Measurements from ENCODE around the gene WWC1. TPM values are rescaled to one million over a fixed set of nuclear protein-coding genes. Genes with fewer than 3 reads are reported as not detected.

The WWC1 gene
- total and polyA plus RNA-seq, 10 of the 15 experiments (the other 5 are each of a cell fraction or from before 2014, with no cell fraction given), result 0.50 to 7.8 (median 2.5) TPM

DNA sequence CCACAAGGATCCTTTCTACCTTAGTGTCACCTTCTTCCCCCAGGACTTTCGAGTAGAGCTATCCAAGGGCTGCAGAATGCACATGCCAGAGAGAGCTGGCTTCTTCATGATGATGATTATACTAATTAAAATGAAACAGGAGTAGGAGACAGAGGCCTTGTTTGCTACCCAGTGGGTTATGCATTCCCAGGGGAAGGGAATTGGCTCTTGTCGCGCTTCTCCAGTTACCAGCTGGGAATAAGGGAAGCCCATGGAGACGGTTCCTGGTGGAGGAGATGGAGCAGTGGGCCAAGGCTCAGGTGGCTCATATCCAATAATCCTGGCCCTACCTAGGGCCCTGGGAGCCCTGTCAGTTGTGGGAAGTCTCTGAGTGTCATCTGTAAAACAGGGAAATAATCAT, 65.1 kb downstream of the WWC1 start (continued):
- TF ChIP-seq, protein P1, sequence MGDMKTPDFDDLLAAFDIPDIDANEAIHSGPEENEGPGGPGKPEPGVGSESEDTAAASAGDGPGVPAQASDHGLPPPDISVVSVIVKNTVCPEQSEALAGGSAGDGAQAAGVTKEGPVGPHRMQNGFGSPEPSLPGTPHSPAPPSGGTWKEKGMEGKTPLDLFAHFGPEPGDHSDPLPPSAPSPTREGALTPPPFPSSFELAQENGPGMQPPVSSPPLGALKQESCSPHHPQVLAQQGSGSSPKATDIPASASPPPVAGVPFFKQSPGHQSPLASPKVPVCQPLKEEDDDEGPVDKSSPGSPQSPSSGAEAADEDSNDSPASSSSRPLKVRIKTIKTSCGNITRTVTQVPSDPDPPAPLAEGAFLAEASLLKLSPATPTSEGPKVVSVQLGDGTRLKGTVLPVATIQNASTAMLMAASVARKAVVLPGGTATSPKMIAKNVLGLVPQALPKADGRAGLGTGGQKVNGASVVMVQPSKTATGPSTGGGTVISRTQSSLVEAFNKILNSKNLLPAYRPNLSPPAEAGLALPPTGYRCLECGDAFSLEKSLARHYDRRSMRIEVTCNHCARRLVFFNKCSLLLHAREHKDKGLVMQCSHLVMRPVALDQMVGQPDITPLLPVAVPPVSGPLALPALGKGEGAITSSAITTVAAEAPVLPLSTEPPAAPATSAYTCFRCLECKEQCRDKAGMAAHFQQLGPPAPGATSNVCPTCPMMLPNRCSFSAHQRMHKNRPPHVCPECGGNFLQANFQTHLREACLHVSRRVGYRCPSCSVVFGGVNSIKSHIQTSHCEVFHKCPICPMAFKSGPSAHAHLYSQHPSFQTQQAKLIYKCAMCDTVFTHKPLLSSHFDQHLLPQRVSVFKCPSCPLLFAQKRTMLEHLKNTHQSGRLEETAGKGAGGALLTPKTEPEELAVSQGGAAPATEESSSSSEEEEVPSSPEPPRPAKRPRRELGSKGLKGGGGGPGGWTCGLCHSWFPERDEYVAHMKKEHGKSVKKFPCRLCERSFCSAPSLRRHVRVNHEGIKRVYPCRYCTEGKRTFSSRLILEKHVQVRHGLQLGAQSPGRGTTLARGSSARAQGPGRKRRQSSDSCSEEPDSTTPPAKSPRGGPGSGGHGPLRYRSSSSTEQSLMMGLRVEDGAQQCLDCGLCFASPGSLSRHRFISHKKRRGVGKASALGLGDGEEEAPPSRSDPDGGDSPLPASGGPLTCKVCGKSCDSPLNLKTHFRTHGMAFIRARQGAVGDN (IDR thresholded peaks at IDR 0.05), result no peak
- no peak for TF ChIP-seq POU2F2 (IDR thresholded peaks at IDR 0.05; ENCODE audit: borderline replicate concordance, low read depth, low read length)
- no peak for TF ChIP-seq EED (IDR thresholded peaks at IDR 0.05; ENCODE audit: low read depth)
- TF ChIP-seq MEF2B (IDR thresholded peaks at IDR 0.05; ENCODE audit: partially characterized antibody, poor library complexity, severe bottlenecking), result no peak
- TF ChIP-seq ZNF622 (IDR thresholded peaks at IDR 0.05), result no peak
- TF ChIP-seq ETV6 (conservative IDR thresholded peaks at IDR 0.05 in 1 of 2, IDR thresholded peaks at IDR 0.05 in 1 of 2; ENCODE audit: borderline replicate concordance in 1 of 2, low read depth in 1 of 2), result no peak
- TF ChIP-seq, protein P2, sequence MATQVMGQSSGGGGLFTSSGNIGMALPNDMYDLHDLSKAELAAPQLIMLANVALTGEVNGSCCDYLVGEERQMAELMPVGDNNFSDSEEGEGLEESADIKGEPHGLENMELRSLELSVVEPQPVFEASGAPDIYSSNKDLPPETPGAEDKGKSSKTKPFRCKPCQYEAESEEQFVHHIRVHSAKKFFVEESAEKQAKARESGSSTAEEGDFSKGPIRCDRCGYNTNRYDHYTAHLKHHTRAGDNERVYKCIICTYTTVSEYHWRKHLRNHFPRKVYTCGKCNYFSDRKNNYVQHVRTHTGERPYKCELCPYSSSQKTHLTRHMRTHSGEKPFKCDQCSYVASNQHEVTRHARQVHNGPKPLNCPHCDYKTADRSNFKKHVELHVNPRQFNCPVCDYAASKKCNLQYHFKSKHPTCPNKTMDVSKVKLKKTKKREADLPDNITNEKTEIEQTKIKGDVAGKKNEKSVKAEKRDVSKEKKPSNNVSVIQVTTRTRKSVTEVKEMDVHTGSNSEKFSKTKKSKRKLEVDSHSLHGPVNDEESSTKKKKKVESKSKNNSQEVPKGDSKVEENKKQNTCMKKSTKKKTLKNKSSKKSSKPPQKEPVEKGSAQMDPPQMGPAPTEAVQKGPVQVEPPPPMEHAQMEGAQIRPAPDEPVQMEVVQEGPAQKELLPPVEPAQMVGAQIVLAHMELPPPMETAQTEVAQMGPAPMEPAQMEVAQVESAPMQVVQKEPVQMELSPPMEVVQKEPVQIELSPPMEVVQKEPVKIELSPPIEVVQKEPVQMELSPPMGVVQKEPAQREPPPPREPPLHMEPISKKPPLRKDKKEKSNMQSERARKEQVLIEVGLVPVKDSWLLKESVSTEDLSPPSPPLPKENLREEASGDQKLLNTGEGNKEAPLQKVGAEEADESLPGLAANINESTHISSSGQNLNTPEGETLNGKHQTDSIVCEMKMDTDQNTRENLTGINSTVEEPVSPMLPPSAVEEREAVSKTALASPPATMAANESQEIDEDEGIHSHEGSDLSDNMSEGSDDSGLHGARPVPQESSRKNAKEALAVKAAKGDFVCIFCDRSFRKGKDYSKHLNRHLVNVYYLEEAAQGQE (IDR thresholded peaks at IDR 0.05; ENCODE audit: low read depth, low read length), result no peak
- TF ChIP-seq, protein P3, sequence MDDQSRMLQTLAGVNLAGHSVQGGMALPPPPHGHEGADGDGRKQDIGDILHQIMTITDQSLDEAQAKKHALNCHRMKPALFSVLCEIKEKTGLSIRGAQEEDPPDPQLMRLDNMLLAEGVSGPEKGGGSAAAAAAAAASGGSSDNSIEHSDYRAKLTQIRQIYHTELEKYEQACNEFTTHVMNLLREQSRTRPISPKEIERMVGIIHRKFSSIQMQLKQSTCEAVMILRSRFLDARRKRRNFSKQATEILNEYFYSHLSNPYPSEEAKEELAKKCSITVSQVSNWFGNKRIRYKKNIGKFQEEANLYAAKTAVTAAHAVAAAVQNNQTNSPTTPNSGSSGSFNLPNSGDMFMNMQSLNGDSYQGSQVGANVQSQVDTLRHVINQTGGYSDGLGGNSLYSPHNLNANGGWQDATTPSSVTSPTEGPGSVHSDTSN (IDR thresholded peaks at IDR 0.05; ENCODE audit: insufficient replicate concordance, low read depth, low read length), result no peak
- TF ChIP-seq, protein P4, sequence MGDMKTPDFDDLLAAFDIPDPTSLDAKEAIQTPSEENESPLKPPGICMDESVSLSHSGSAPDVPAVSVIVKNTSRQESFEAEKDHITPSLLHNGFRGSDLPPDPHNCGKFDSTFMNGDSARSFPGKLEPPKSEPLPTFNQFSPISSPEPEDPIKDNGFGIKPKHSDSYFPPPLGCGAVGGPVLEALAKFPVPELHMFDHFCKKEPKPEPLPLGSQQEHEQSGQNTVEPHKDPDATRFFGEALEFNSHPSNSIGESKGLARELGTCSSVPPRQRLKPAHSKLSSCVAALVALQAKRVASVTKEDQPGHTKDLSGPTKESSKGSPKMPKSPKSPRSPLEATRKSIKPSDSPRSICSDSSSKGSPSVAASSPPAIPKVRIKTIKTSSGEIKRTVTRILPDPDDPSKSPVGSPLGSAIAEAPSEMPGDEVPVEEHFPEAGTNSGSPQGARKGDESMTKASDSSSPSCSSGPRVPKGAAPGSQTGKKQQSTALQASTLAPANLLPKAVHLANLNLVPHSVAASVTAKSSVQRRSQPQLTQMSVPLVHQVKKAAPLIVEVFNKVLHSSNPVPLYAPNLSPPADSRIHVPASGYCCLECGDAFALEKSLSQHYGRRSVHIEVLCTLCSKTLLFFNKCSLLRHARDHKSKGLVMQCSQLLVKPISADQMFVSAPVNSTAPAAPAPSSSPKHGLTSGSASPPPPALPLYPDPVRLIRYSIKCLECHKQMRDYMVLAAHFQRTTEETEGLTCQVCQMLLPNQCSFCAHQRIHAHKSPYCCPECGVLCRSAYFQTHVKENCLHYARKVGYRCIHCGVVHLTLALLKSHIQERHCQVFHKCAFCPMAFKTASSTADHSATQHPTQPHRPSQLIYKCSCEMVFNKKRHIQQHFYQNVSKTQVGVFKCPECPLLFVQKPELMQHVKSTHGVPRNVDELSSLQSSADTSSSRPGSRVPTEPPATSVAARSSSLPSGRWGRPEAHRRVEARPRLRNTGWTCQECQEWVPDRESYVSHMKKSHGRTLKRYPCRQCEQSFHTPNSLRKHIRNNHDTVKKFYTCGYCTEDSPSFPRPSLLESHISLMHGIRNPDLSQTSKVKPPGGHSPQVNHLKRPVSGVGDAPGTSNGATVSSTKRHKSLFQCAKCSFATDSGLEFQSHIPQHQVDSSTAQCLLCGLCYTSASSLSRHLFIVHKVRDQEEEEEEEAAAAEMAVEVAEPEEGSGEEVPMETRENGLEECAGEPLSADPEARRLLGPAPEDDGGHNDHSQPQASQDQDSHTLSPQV (IDR thresholded peaks at IDR 0.05), result no peak
